Right ventricle myocardium inferior (tissue), 1 donor: Measurements from ENCODE around the gene GOSR1. TPM values are rescaled to one million over a fixed set of nuclear protein-coding genes. Genes with fewer than 3 reads are reported as not detected.
A peak's percentile ranks its signal among the peaks of the same experiment; 100 is the strongest.
"Not testable (repeated sequence)": the region's sequence is repeated elsewhere in the genome, so short reads cannot be mapped to it uniquely, and the experiment has no call there.

ENCODE experiments used
- ATAC-seq: fragments of 200-7000 bp; cut with Tn5 transposase; one replicate; pipeline ENCODE4 v1.9.1; 2020; ENCODE audit warnings: mild to moderate bottlenecking, moderate library complexity
- DNase-seq: peaks from one replicate; pipeline ENCODE4 v3.0.0; 2021; ENCODE audit errors: missing footprints
- intact Hi-C: fragments of 100-400 bp; cut with DNase I; formaldehyde crosslinking; loops from one replicate; pipeline ENCODE4 v1.11.0; 2022
- long read RNA-seq: library from polyadenylated mRNA; unstranded; transcript quantifications from one replicate; pipeline ENCODE4 v2.0.0, GENCODE V29; 2021
- total RNA-seq: library from RNA; stranded (reverse); fragmentation: NEBNext Ultra II Directional; extraction: Animal tissue kit (Norgen Biotek cat#: 25700); gene quantifications from one replicate; pipeline ENCODE4 v1.2.1, GENCODE V29; 2021
- donor health status: DM: no; HTN: yes; CAD: no; lungs with severe emphysema.

The GOSR1 gene
- 28.8 TPM for total RNA-seq
- long read RNA-seq, full-length matches to known transcripts, result 5 of 16 reads
- long read RNA-seq, partial matches to known transcripts, result 1 of 16 reads
- long read RNA-seq, other reads (novel, unspliced or antisense), result 10 of 16 reads

DNA sequence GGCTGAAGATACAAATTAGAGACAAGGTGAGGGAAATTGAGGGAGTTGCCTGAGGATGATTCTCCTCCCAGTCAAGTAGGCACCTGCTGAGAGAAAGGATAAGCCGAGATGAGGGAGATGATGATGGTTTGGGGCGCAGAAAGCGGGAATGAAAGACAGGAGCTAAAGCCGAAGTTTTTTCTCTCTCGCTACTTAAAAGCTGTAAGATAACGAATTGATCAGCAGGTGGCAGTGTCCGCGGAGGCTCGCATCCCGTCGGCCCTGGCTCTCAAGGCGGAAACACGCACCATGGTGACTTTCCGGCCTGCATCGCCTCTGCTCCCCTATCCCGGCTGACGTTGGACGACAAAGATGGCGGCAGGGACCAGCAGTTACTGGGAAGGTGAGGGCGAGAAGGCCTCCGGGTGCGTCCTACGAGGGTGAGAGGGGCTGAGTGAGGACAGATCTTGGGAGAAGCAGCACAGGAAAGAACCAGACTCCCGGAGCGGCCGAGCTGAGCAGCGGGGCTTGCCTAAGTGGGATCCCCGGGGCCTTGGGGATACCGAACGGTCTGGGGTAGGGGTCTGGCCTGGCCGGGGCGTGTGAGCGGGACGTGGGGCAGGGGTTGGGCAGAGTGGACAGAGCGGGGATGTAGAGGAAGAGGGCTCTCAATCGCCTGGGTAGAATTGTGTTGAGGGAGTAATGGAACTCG is at the start of gene GOSR1:
GOSR1 (plus strand) TSS at position 326 of the 691 bp plus-strand sequence; CDS start at position 352, 26 bp downstream.
- DNase-seq (peak; percentile 95), ATAC-seq (peak; percentile 100)
- intact Hi-C loops, result loop anchor here (2.0 to 10.0 kb wide), 2 partner anchors 124 to 132 kb away; no protein-coding TSS in a partner anchor

DNA sequence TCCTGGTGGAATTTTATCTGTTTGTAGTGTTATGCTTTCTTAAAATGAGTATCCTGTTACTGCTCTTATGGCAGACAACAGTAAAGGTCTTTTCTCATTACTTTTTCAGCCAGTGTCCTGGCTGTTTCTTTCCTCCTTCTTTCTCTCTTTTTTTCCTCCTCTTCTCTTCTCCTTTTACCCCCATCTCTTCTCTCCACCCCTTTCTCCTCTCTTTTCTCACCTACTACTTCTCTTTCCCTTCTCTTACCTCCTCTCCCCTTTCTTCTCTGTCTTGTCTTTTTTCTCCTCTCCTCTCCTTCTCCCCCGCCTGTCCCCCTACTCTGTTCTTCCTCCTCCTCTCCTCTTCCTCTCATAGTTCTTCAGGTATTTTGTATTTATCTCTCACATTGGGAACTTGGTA is 49.6 kb upstream of the GOSR1 start:
- DNase-seq, result no peak
- no peak for ATAC-seq
- intact Hi-C loops, result no loop called here

DNA sequence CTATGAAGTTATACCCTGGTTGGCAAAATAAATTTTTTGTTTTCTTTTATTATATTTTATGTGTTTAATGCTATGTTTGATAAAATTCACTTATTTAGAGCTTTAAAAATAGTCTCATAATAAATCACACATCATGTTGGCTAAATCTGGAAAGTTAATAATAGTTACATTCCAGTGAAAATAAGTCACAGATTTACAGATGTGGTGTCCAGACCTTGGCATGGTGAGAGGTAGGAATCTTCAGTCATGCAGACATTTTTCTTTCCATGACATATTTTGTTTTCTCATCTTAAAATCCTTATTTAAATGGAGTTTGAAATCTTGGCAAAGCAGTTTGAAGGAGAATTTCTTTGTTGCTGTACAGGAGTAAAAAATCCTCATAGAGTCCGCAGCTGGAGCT is 48.1 kb upstream of the GOSR1 start:
- intact Hi-C loops, result no loop called here
- ATAC-seq, result no peak
- no peak for DNase-seq

DNA sequence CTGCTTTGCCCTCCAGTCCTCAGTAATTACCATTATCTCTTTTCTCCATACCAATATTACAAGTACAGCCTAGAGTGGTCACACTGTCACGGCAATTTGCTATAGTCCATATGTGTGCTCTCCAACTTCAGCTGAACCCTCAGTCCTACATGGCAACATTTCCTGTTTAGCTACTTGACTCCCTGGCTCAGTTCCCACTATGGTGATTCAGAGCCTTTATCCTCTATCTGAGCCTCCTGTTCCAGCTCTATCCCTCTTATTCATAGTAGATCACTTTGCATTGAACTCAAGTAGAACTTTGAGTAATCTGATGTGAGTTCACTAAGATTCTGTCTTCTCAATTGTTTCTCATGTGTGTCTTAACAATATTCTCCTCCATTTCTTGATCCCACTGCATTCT is 43.7 kb upstream of the GOSR1 start:
- DNase-seq (no peak), ATAC-seq (no peak)
- intact Hi-C loops, result no loop called here

DNA sequence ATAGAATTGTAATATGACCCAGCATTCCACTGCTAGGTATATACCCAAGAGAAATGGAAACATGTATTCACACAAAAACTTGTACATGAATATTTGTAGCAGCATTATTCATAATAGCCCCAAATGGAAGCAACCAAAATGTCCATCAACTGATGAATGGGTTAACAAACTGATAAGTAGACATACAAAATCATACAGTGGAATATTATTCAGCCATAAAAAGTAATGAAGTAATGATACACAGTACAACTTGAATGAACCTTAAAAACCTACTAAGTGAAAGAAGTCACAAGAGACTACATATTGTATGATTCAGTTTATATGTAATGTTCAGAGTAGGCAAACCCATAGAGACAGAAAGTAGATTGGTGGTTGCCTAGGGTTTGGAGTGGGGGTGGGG is 40.5 kb upstream of the GOSR1 start:
- no peak for ATAC-seq
- DNase-seq, result no peak
- intact Hi-C loops, result no loop called here

DNA sequence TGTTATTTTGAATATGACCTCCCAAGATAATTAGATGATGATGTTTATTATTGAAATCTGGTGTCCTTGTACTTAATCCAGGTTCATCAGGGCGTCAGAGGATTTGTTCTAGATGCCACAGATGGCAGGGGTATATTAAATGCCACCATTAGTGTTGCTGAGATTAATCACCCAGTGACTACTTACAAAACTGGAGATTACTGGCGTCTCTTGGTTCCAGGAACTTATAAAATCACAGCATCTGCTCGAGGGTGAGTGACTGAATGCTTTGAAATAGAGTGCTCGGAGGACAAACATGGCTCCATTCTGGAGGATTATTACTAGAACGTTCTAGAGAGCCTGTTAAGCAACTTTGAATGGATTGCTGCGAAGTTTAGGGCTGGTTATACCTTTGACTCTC is 33.5 kb upstream of the GOSR1 start:
- DNase-seq (no peak), ATAC-seq (no peak)
- intact Hi-C loops, result no loop called here

DNA sequence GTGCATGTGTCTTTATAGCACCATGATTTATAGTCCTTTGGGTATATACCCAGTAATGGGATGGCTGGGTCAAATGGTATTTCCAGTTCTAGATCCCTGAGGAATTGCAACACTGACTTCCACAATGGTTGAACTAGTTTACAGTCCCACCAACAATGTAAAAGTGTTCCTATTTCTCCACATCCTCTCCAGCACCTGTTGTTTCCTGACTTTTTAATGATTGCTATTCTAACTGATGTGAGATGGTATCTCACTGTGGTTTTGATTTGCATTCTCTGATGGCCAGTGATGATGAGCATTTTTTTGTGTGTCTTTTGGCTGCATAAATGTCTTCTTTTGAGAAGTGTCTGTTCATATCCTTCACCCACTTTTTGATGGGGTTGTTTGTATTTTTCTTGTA is 30.6 kb upstream of the GOSR1 start:
- intact Hi-C loops, DNase-seq, ATAC-seq: not testable (repeated sequence)

DNA sequence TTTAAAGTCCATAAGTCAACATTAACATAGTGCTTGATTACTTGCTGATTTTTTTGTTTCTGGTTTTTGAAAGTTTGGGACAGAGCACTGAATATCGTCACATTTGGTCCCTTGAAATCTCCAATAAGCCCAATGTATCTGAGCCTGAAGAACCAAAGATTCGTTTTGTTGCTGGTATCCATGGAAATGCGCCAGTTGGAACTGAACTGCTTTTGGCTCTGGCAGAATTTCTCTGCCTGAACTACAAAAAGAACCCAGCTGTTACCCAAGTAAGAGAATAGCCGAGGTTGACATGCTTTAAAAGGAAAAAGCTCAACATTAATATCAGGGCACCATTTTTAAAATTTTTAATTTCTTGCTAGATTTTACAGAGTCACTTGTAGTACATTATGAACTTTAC is 27.7 kb upstream of the GOSR1 start:
- ATAC-seq (no peak), DNase-seq (no peak)
- intact Hi-C loops, result no loop called here

DNA sequence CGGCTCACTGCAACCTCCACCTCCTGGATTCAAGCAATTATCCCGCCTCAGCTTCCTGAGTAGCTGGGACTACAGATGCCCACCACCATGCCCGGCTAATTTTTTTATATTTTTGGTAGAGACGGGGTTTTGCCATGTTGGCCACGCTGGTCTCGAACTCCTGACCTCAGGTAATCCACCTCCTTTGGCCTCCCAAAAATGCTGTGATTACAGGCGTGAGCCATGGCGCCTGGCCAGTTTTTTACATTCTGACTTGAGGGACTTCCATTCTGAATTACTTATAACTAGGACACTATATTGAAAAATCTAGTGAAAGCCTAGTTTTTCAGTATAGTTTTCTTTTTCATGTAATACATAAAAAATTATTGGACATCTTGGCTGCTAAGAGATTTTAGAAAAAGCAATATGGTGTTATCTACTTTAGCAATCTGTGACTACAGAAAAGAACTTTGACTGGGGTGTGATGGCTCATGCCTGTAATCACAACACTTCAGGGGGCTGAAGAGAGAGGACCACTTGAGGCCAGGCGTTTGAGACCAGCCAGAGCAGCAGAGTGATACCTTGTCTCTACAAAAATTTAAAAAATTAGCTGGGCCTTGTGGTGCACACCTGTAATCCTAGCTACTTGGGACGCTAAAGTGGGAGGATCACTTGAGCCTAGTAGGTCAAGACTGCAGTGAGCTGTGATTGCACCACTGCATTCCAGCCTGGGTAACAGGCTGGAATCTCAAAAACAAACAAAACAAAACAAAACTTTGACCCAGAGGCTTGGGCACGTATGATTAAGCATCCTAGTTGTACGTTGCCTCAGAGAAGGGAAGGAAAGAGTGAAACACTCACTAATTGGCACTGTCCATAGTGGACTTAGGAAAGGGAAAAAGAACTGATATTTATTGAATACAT is 26.8 kb upstream of the GOSR1 start:
- DNase-seq (no peak), ATAC-seq (no peak)
- intact Hi-C loops, result no loop called here

DNA sequence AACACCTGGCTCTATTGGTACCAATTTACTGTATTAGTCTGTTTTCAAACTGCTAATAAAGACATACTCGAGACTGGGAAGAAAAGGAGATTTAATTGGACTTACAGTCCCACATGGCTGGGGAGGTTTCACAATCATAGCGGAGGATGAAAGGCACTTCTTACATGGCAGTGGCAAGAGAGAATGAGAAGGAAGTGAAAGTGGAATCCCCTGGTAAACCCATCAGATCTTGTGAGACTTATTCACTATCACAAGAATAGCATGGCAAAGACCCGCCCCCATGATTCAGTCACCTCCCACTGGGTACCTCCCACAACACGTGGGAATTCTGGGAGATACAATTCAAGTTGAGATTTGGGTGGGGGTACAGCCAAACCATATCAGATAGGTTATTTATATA is 22.6 kb upstream of the GOSR1 start:
- DNase-seq, result no peak
- ATAC-seq, result no peak
- intact Hi-C loops, result no loop called here

DNA sequence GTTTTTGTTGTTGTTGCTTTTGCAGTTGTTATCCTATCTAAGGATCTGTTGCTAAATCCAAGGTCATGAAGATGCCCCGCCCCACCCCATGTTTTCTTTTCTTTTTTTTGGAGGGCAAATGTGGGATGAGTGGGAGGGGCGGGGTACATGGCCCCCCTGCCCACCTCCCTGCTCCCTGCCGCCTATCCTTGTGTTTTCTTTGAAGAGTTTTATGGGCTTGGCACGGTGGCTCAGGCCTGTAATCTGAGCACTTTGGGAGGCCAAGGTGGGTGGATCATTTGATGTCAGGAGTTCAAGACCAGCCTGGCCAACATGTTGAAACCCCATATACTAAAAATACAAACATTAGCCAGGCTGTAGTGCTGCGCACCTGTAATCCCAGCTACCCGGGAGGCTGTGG is 18.8 kb upstream of the GOSR1 start:
- no peak for DNase-seq
- intact Hi-C loops, result no loop called here
- no peak for ATAC-seq

DNA sequence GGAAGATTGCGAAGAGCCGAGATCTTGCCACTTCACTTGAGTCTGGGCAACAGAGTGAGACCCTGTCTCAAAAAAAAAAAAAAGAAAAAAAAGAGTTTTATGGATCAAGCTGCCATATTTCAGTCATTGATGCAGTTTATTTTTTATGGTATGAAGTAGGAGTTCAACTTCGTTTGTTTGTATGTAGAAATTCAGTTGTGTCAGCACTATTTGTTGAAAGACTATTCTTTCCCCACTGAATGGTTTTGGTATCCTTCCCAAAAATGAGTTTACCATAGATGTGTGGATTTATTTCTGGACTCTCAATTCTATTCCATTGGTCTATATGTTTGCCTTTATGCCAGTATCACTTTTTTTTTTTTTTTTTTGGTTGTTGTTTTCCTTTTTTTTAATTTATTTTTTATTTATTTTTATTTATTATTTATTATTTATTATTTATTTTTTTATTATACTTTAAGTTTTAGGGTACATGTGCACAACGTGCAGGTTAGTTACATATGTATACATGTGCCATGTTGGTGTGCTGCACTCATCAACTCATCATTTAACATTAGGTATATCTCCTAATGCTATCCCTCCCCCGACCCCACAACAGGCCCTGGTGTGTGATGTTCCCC is 18.3 kb upstream of the GOSR1 start:
- intact Hi-C loops, ATAC-seq: not testable (repeated sequence)

DNA sequence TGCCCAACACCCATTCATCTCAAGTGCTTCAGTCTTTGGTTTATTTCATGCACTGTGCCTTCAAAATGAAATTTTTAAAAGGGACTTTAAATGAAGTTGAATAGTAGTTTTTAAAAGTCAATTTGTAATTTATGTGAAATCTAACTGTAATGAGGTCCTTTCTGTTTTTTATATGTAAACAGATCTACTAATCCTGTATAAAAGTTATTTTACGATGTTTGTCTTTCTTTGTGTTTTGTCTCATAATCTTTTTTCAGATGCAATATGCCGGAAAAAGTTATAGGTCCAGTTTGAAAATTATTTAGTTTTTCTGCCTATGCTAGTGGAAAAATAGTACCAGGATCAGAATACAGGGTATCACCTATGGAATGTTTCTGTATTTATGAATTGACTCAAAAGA is 8.7 kb upstream of the GOSR1 start:
- intact Hi-C loops, result no loop called here
- ATAC-seq (no peak), DNase-seq (no peak)

More for the DNA sequence above, 18.3 kb upstream of the GOSR1 start:
- not testable (repeated sequence) for DNase-seq

DNA sequence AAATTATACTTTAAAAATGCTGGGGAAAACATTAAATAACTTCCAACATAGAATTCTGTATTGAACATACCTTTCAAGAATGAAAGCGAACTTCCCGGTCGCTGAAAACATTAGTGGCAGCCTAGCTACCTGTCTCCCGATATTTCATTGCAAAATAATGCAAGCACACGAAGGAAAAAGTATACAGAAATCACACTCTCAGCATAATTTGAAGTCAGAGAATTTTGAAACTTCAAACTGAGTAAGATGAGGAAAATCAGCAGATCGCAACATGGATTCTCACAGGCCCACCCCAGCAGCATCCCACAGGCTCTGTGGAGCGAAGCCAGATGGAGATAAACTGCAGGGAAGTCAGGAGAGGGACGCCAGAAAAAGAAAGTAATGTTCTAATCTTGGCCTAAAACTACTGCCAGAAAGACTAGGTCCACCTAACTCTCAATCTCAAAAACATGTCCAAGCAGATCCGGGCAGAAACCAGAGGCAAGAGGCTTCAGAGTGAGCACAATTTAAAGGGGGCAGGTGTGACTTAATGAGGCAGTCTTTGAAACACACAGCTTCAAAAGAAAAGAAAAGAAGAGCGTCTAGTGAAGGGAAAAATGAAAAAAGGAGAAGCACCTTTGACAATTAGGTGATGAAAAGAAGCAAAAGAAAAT is 4.8 kb upstream of the GOSR1 start:
- no peak for DNase-seq
- intact Hi-C loops, result loop anchor here (10.0 kb wide), 1 partner anchor 128 kb away; no protein-coding TSS in a partner anchor

DNA sequence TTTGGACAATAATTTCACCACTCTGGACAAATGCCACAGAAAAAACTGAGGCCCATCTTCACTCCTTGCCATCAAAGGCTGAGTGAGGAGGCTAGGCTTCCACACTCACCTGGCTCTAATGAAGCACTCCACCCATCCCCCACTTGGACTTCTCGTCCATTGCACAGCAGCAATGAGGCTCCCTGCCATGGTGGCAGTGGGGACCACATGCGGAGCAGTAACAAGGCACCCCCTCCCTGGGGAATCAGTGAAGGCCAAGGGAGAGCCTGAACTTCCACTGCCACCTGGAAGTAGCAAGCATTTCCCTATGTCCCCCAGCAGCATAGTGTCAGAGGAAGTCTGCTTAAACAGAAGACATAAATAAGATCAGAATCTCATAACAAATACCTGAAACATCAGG is 2.0 kb upstream of the GOSR1 start:
- intact Hi-C loops, result loop anchor here (10.0 kb wide), 1 partner anchor 130 kb away; no protein-coding TSS in a partner anchor

More for the DNA sequence above, 4.8 kb upstream of the GOSR1 start:
- no peak for ATAC-seq

DNA sequence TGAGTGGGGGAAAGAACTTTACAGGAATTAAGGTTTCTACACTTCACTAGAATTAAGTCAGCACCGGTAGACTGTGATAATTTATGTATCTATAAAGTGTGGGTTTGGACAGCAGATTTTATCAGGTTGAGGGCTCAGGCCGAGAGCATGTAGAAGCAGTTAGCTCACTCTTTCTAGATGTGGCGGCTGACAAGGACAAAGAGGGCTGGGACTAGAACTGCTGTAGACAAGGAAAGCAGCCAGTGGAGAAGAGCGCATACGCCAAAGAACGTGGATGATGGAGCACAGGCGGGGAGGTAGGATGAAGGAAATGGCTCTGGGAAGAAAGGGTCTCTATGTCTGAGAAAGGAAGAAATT is 504 bp upstream of the GOSR1 start:
- intact Hi-C loops, result loop anchor here (2.0 to 10.0 kb wide), 2 partner anchors 124 to 132 kb away; no protein-coding TSS in a partner anchor
- ATAC-seq, result peak; percentile 27
- DNase-seq, result no peak

More for the DNA sequence above, 2.0 kb upstream of the GOSR1 start:
- DNase-seq (no peak), ATAC-seq (no peak)

DNA sequence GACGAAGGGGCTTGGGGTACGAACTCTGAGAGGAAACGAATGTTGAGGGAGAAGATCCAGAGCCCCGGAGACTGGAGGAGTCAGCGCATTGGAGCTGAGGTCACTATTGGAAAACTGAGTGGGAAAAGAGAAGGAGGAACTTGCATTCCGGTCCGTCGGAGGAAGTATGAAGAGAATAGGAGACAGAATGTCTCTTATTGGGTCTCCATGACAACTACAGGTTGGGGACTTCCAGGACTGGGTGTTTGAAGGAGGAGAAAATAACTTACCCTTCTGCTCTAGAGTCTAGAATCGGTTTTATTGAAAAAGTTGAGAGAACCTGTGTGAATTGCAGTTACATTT is 537 bp downstream of the GOSR1 start:
- intact Hi-C loops, result loop anchor here (2.0 to 10.0 kb wide), 2 partner anchors 123 to 133 kb away; no protein-coding TSS in a partner anchor
- DNase-seq (no peak), ATAC-seq (peak; percentile 11)

DNA sequence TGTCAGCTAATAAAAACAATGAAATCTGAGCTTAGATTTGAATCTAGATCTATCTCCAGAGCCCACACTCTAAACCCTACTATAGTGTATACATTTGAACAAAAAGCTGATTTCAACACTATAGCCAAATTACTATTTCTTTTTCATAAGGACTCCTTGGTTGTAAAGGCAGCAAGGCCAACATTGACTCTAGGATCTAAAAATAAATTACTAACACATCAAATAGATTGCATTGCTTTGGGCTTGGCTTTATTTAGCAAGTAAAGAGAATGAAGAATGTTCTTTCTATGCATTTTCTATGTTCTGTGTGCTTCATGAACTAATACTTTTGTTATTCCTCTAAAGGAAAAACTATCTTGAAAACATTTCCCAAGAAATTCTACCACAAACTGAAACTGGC is 5.3 kb downstream of the GOSR1 start:
- DNase-seq (no peak), ATAC-seq (no peak)
- intact Hi-C loops, result no loop called here

DNA sequence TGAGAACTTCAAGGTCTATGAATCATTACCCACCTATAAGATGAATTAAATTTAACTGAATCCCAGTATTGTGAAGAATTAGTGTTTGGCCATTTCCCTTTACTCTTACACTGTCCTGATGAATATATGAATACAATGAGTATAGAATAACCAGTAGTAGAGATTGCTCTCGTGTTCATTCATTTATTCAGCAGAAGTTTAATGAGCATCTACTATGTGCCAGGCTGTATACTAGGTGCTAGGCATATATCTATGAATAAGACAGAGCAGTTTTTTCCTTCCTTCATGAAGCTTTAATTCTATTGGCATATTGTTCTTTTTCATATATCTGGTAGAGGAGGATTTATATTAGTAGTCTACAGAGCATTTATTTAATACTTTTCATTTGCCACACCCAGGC is 6.0 kb downstream of the GOSR1 start:
- no peak for DNase-seq
- ATAC-seq, result no peak
- intact Hi-C loops, result no loop called here
